NB4 (cell line): ENCODE measurements around the gene OSMR.
"Not testable (repeated sequence)": the region's sequence is repeated elsewhere in the genome, so short reads cannot be mapped to it uniquely, and the experiment has no call there.

Source experiments
- DNase-seq: peaks from one replicate; pipeline ENCODE4 v3.0.0; 2010; ENCODE audit warnings: low read depth
- H3K4me3 ChIP-seq: one replicate; pipeline ENCODE4 v1.5.1; 2011; ENCODE audit warnings: mild to moderate bottlenecking, low read depth, low read length, moderate library complexity
- MYC ChIP-seq: IDR thresholded peaks from 2 replicates; pipeline ENCODE4 v1.6.1; 2011; ENCODE audit warnings: low read depth, low read length
- POLR2A ChIP-seq: IDR thresholded peaks from 2 replicates; pipeline ENCODE4 v1.6.1; 2011; ENCODE audit warnings: mild to moderate bottlenecking; ENCODE audit not compliant: insufficient read length; ENCODE audit errors: extremely low read depth
- TF ChIP-seq, protein P1 (sequence below): IDR thresholded peaks from 2 replicates; pipeline ENCODE4 v1.6.1; 2011; ENCODE audit warnings: low read depth, low read length
- TF ChIP-seq, protein P2 (sequence below): IDR thresholded peaks from one replicate; pipeline ENCODE4 v1.5.1; 2012; ENCODE audit warnings: low read depth, low read length

Gene OSMR

DNA sequence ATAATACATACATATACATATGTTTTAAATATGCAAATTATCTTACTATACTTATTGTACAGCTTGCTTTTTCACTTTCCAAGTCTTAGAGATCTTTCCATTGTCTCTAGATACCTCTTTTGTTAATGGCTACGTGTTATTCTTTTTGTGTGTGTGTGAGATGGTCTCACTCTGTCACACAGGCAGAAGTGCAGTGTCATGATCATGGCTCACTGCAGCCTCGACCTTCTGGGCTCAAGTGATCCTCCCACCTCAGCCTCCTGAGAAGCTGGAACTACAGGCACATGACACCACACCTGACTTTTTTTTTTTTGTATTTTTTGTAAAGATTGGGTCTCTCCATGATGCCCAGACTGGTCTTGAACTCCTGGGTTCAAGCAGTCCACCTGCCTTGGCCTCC, 2.8 kb downstream of the OSMR start:
- TF ChIP-seq, protein P1, sequence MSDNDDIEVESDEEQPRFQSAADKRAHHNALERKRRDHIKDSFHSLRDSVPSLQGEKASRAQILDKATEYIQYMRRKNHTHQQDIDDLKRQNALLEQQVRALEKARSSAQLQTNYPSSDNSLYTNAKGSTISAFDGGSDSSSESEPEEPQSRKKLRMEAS: no peak
- no peak overlapping the region for H3K4me3 ChIP-seq
- no peak for DNase-seq

DNA sequence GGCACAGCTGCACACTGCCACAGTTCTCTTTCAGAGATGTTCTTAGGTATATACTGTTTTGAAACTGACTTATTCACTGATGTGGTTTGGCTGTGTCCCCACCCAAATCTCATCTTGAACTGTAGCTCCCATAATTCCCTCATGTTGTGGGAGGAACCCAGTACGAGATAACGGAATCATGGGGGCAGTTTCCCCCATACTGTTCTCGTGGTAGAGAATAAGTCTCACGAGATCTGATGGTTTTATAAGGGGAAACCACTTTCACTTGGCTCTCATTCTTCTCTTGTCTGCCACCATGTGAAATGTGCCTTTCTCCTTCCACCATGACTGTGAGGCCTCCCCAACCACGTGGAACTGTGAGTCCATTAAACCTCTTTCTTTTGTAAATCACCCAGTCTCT, 5.8 kb downstream of the OSMR start:
- DNase-seq, H3K4me3 ChIP-seq: not testable (repeated sequence)

DNA sequence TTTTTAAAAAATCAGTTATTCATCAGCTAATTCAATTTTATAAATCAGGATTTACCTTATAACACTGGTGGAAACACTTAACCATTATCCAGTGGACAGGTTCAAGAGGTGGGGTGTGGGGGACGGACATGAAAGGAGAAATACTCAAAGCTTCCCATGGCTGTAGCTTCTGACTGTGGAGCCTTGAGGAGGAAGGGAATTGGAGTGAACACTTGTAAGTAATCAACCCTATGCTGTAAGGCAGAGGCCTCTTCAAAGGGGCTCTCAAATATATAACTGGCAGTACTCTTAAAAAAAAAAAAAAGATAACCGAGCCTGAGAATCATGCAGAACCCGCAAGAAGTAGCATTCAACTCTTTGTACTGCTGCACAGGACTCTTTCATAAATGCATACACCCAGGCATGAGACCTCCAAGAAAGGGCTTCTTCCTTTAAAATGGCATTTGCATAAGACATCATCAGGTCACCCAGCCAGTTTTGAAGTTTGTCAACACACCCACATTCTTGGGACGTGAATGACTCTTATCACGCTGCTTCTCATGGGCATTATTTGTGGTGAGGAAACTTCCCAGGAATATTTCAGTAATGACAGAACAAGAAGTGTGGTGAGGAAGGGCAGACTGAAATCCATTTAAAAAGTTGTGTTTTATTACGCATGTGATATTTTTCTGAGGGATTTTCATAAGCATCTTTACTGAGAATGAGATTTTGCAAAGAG, 8.1 kb downstream of the OSMR start:
- no peak overlapping the region for H3K4me3 ChIP-seq
- TF ChIP-seq, protein P2, sequence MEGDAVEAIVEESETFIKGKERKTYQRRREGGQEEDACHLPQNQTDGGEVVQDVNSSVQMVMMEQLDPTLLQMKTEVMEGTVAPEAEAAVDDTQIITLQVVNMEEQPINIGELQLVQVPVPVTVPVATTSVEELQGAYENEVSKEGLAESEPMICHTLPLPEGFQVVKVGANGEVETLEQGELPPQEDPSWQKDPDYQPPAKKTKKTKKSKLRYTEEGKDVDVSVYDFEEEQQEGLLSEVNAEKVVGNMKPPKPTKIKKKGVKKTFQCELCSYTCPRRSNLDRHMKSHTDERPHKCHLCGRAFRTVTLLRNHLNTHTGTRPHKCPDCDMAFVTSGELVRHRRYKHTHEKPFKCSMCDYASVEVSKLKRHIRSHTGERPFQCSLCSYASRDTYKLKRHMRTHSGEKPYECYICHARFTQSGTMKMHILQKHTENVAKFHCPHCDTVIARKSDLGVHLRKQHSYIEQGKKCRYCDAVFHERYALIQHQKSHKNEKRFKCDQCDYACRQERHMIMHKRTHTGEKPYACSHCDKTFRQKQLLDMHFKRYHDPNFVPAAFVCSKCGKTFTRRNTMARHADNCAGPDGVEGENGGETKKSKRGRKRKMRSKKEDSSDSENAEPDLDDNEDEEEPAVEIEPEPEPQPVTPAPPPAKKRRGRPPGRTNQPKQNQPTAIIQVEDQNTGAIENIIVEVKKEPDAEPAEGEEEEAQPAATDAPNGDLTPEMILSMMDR: no peak
- DNase-seq: no peak

DNA sequence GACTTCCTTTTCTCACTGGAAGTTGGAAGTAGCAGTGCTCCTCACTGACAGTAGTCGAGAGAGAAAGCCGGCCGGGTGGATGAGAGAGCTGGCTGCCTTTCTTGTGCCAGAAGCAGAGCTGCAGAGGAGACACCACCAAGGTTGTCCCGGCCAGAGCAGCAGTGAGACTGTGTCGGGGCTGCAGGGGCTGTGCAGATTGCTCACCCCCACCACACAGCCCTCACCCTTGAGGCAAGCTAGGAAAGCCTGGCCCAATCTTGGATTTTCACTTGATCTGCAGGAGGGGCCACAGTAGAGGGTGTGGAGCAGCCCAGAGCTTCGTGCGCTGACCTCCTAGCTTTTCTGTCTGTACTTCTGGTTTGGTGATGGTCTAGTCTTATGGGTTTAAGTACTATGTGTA, 9.1 kb downstream of the OSMR start:
- no peak for DNase-seq
- TF ChIP-seq MYC: no peak
- TF ChIP-seq, protein P2: no peak
- no peak for TF ChIP-seq POLR2A
- TF ChIP-seq, protein P1: no peak
- H3K4me3 ChIP-seq: no peak overlapping the region

DNA sequence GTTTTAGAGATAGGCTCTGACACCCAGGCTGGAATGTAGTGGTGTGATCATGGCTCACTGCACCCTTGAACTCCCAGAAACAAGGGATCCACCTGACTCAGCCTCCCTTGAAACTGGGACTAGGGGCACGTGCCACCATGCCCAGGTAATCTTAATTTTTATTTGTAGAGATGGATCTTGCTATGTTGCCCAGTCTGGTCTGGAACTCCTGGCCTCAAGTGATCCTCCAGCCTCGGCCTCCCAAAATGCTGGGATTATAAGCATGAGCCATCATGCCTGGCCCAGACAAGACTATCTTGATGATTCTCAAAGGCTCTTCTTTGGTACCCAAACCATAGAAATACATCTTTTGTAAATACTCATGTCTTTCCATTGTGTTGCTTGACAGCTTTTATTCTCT, 10.8 kb downstream of the OSMR start:
- no peak for DNase-seq
- no peak for TF ChIP-seq MYC
- TF ChIP-seq, protein P1: no peak
- no peak for TF ChIP-seq POLR2A
- H3K4me3 ChIP-seq: no peak overlapping the region

DNA sequence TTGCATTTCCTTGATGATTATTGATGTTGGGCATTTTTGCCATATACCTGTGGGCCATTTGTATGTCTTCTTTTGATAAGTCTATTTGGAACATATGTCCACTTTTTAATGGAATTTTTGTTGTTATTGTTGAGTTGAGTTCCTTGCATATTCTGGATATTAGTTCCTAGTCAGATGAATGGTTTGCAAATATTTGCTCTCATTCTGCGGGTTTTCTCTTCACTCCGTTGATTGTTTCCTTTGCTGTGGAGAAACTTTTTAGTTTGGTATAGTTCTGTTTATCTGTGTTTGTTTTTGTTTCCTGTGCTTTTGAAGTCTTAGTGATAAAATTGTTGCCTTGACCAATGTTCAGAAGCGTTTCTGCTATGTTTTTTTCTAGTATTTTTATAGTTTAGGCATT, 13.0 kb downstream of the OSMR start:
- H3K4me3 ChIP-seq: no peak overlapping the region
- TF ChIP-seq MYC (no peak), POLR2A (no peak)
- TF ChIP-seq, protein P1: no peak
- TF ChIP-seq, protein P2: no peak
- no peak for DNase-seq

DNA sequence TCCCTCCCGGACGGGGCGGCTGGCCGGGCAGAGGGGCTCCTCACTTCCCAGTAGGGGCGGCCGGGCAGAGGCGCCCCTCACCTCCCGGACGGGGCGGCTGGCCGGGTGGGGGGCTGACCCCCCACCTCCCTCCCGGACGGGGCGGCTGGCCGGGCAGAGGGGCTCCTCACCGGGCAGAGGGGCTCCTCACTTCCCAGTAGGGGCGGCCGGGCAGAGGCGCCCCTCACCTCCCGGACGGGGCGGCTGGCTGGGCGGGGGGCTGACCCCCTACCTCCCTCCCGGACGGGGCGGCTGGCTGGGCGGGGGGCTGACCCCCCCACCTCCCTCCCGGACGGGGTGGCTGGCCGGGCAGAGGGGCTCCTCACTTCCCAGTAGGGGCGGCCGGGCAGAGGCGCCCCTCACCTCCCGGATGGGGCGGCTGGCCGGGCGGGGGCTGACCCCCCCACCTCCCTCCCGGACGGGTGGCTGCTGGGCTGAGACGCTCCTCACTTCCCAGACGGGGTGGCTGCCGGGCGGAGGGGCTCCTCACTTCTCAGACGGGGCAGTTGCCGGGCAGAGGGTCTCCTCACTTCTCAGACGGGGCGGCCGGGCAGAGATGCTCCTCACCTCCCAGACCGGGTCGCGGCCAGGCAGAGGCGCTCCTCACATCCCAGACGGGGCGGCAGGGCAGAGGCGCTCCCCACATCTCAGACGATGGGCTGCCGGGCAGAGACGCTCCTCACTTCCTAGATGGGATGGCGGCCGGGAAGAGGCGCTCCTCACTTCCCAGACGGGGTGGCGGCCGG, 16.4 kb downstream of the OSMR start:
- DNase-seq, H3K4me3 ChIP-seq: not testable (repeated sequence)

DNA sequence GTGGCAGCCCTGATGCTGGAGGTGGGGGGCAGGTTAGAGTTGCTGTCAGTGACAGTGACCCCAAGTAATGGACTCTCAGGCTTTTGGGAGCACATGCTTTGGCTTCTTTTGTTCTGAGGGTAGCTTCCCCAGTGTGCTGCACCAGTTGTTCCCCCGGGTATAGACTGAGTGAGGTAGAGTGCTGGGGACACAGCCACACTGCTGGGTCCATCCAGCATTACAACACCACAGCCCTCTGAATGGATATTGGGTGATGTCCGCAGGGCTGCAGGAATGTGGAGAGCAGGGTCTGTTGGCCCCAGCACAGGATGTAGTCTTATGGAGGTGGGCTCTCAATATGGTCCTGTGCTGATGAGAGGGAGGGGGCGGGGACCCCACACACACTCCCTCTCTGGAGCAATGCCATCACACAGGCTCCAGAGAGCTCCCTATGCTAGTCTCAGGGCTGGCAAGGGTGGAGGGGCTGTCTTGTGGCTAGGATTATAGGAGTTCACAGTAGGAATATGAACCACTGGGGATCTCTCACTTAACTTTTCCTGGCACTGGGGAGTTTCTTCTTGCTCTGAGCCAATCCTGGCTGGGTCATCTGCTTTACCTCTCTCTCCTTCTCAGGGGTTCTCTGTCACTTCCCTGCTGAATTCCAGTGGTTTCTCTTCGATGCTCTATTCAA, 20.7 kb downstream of the OSMR start:
- TF ChIP-seq MYC: no peak
- TF ChIP-seq, protein P1: no peak
- TF ChIP-seq, protein P2: no peak
- no peak overlapping the region for H3K4me3 ChIP-seq
- DNase-seq: no peak
